Natural killer cell (primary cell): Measurements from ENCODE around the gene BCL2. TPM values are rescaled to one million over a fixed set of nuclear protein-coding genes. Genes with fewer than 3 reads are reported as not detected.

Experiments used
- ATAC-seq, 3 donors: fragments of 150-1000 bp in 2 of 3; fragments of 200-7000 bp in 1 of 3; cut with Tn5 transposase; 1 replicate in 1 of 3; 2 replicates in 2 of 3; pipeline ENCODE4 v1.10.0; 2021; ENCODE audit warnings: mild to moderate bottlenecking in 2 of 3, moderate library complexity in 2 of 3
- DNase-seq, 2 donors: peaks; one replicate each; pipeline versions ENCODE4 v3.0.0 to v3.0.0-alpha.2; 2013 to 2021; ENCODE audit warnings: mixed read lengths in 1 of 2
- H3K27ac ChIP-seq: one replicate; pipeline ENCODE4 v1.5.1; 2013; ENCODE audit warnings: mild to moderate bottlenecking, low read length
- H3K27me3 ChIP-seq: one replicate; pipeline ENCODE4 v1.6.1; 2013; ENCODE audit warnings: low read length; ENCODE audit not compliant: control insufficient read depth, insufficient read depth
- H3K36me3 ChIP-seq: one replicate; pipeline ENCODE4 v1.6.1; 2013; ENCODE audit warnings: low read length; ENCODE audit not compliant: control insufficient read depth, insufficient read depth
- H3K4me1 ChIP-seq: one replicate; pipeline ENCODE4 v1.6.1; 2013; ENCODE audit warnings: low read length; ENCODE audit not compliant: control insufficient read depth, insufficient read depth
- H3K4me3 ChIP-seq: one replicate; pipeline ENCODE4 v1.5.1; 2013; ENCODE audit warnings: low read length
- H3K9me3 ChIP-seq: one replicate; pipeline ENCODE4 v1.6.1; 2013; ENCODE audit warnings: low read length; ENCODE audit not compliant: control insufficient read depth, insufficient read depth
- H3K27ac Mint-ChIP-seq, 2 donors: one replicate each; pipeline ENCODE4 v1.8.0; 2022; ENCODE audit warnings: mild to moderate bottlenecking in 2 of 2, mixed read lengths in 2 of 2, moderate library complexity in 1 of 2
- H3K27me3 Mint-ChIP-seq, 2 donors: one replicate each; pipeline ENCODE4 v1.8.0; 2022; ENCODE audit warnings: low read depth in 2 of 2, mixed read lengths in 2 of 2
- H3K36me3 Mint-ChIP-seq: one replicate; pipeline ENCODE4 v1.8.0; 2022; ENCODE audit warnings: mixed read lengths
- H3K4me1 Mint-ChIP-seq, 2 donors: one replicate each; pipeline ENCODE4 v1.8.0; 2022; ENCODE audit warnings: mixed read lengths in 2 of 2
- H3K4me3 Mint-ChIP-seq: one replicate; pipeline ENCODE4 v1.8.0; 2022; ENCODE audit warnings: mild to moderate bottlenecking, moderate library complexity, mixed read lengths
- H3K9me3 Mint-ChIP-seq, 2 donors: one replicate each; pipeline ENCODE4 v1.8.0; 2022; ENCODE audit warnings: mixed read lengths in 2 of 2
- WGBS: methylation state at CpG from one replicate; pipeline ENCODE4 v1.1.7; 2013; ENCODE audit warnings: missing lambda C conversion rate; ENCODE audit not compliant: insufficient coverage; 5-methylcytosine and 5-hydroxymethylcytosine counted together
- intact Hi-C: fragments of 100-400 bp; cut with micrococcal nuclease; formaldehyde crosslinking; loops from one replicate; pipeline ENCODE4 v1.14.2; 2022
- total RNA-seq, 4 donors: library from RNA; stranded (reverse); fragments of 120-200 nt in 1 of 4; gene quantifications; one replicate each; pipeline versions ENCODE4 v1.2.3 to v1.2.4, GENCODE V29; 2013 to 2022
- TF ChIP-seq, protein P1 (sequence below): fragments of 200-600 bp; IDR thresholded peaks from one replicate; pipeline ENCODE4 v1.8.0; 2022; ENCODE audit warnings: antibody characterized with exemption

Gene BCL2
- total RNA-seq, 3 donors from 2014 or later (not counting 1 experiment from before 2014, with no cell fraction given): 28.2 to 64.2 (median 33.4) TPM

DNA sequence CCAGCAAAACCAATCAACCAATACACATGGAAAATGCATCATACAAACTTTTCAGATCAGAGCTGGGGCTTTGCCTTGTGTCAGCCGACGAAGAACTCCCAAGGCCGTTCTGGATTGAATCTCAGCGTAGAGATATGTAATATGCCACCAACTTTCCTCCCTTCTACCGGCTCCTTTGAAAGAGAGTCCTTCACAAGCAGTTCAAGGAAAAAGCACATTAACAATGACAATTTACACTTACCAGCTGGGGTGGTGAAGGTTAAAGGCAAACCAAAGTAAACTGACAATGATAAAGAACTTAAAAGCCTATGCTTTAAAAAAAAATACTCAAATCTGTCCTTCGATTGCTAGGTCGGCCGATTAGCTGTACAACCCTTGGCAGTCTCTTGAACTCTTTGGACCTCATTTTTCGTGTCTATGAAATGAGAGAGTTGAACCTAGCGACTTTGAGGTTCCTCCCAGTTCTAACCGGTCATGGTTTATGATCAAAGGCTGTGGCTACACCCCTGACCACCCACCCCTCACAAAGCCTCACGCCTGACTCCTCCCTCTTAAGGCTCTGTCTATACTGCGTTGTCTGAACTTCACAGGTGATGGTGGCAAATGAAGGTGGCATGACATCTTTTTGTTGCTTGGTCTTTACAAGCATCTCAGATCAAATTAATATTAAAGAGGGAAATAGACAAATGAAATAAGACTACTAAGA lies 46.2 kb downstream of the BCL2 start:
- H3K36me3 Mint-ChIP-seq: no peaks in the 10 kb centered on the region
- Histone ChIP-seq H3K36me3 (no peaks in the 10 kb centered on the region), H3K4me1 (peaks cover 9% of the 10 kb centered on the region), H3K27ac (no peak overlapping the region), H3K4me3 (no peak overlapping the region), H3K9me3 (no peaks in the 10 kb centered on the region), H3K27me3 (no peaks in the 10 kb centered on the region)
- DNase-seq (no peak), ATAC-seq (peak in 2 of 3 donors; percentile 60 to 66)
- intact Hi-C loops: no loop called here
- no peaks in the 10 kb centered on the region for H3K9me3 Mint-ChIP-seq
- no peak overlapping the region for H3K4me3 Mint-ChIP-seq
- H3K27me3 Mint-ChIP-seq: no peaks in the 10 kb centered on the region
- peak overlapping the region in 1 of 2 donors; percentile 66 for H3K27ac Mint-ChIP-seq
- peaks cover 47 to 50% of the 10 kb centered on the region in 2 donors for H3K4me1 Mint-ChIP-seq
- TF ChIP-seq, protein P1, sequence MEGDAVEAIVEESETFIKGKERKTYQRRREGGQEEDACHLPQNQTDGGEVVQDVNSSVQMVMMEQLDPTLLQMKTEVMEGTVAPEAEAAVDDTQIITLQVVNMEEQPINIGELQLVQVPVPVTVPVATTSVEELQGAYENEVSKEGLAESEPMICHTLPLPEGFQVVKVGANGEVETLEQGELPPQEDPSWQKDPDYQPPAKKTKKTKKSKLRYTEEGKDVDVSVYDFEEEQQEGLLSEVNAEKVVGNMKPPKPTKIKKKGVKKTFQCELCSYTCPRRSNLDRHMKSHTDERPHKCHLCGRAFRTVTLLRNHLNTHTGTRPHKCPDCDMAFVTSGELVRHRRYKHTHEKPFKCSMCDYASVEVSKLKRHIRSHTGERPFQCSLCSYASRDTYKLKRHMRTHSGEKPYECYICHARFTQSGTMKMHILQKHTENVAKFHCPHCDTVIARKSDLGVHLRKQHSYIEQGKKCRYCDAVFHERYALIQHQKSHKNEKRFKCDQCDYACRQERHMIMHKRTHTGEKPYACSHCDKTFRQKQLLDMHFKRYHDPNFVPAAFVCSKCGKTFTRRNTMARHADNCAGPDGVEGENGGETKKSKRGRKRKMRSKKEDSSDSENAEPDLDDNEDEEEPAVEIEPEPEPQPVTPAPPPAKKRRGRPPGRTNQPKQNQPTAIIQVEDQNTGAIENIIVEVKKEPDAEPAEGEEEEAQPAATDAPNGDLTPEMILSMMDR: no peak
- 56% methylated on average over 11 of the region's 13 CpGs for WGBS

DNA sequence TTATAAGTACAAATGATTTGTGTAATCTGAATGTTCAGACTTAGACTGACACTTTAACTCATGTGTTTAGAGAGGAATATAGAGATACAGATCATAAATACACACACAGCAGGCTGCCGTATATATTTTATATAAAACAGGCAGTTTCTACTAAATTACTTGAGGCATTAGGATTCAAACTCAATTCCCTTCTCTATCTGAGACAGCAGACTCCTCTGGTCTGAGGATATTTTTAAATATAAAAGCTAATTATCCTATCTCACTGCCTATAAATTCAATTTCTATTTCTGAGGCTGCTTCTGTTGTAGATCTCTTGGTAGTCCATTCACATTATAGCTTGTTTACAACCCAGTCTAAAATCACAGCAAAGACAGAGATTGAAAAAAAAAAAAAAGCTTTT lies 46.9 kb downstream of the BCL2 start:
- intact Hi-C loops: no loop called here
- TF ChIP-seq, protein P1: no peak
- Mint-ChIP-seq H3K9me3 (no peaks in the 10 kb centered on the region), H3K4me1 (peaks cover 47 to 50% of the 10 kb centered on the region in 2 donors), H3K4me3 (no peak overlapping the region), H3K27me3 (no peaks in the 10 kb centered on the region), H3K36me3 (no peaks in the 10 kb centered on the region), H3K27ac (no peak overlapping the region)
- Histone ChIP-seq H3K4me3 (no peak overlapping the region), H3K4me1 (peaks cover 17% of the 10 kb centered on the region), H3K27ac (no peak overlapping the region), H3K9me3 (no peaks in the 10 kb centered on the region), H3K36me3 (no peaks in the 10 kb centered on the region), H3K27me3 (no peaks in the 10 kb centered on the region)
- no peak for ATAC-seq
- no peak for DNase-seq
- WGBS: no CpG with 5 or more reads among the region's 1 CpG

DNA sequence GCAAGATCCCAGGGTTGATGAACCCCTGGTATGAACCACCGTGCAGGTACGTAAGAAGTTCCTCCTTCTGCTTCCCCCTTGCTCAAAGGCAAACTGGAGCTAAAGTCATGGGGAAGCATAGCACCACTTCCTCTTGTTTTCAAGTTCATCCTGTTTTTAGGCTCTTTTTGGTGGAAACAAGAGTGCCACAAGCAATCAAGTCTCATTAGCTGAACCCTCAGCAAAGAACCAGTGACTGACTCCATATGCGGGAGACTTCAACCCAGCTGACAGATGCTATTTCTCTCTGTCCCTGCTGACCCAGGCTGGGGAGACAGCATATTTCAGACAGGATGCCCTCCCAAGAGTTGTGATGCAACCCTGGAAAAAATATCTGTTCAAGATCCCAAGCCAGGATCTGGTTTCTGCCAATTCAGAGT lies 47.7 kb downstream of the BCL2 start:
- intact Hi-C loops: no loop called here
- Histone ChIP-seq H3K4me1 (peaks cover 23% of the 10 kb centered on the region), H3K9me3 (no peaks in the 10 kb centered on the region), H3K27ac (no peak overlapping the region), H3K36me3 (no peaks in the 10 kb centered on the region), H3K4me3 (no peak overlapping the region), H3K27me3 (no peaks in the 10 kb centered on the region)
- Mint-ChIP-seq H3K9me3 (no peaks in the 10 kb centered on the region), H3K27ac (no peak overlapping the region), H3K27me3 (no peaks in the 10 kb centered on the region), H3K4me3 (no peak overlapping the region), H3K4me1 (peaks cover 51 to 53% of the 10 kb centered on the region in 2 donors), H3K36me3 (no peaks in the 10 kb centered on the region)
- DNase-seq: no peak
- ATAC-seq: no peak
- TF ChIP-seq, protein P1: no peak
- WGBS: 72% methylated on average over 3 of the region's 3 CpGs

- Histone ChIP-seq H3K27ac (no peak overlapping the region), H3K9me3 (no peaks in the 10 kb centered on the region), H3K4me3 (no peak overlapping the region), H3K27me3 (no peaks in the 10 kb centered on the region), H3K36me3 (no peaks in the 10 kb centered on the region), H3K4me1 (peaks cover 24% of the 10 kb centered on the region)
- 98% methylated on average over 4 of the region's 4 CpGs for WGBS
- Mint-ChIP-seq H3K9me3 (no peaks in the 10 kb centered on the region), H3K4me1 (peaks cover 50 to 53% of the 10 kb centered on the region in 2 donors), H3K27ac (no peak overlapping the region), H3K4me3 (no peak overlapping the region), H3K27me3 (no peaks in the 10 kb centered on the region), H3K36me3 (no peaks in the 10 kb centered on the region)
- DNase-seq (no peak), ATAC-seq (no peak)
- intact Hi-C loops: no loop called here
- TF ChIP-seq, protein P1: no peak
Measured at GRCh38 chr18:63271148-63271547, 48.4 kb downstream of the BCL2 start.
